T-helper 22 cell (primary cell): ENCODE results near the gene TMPRSS15.

Experiments
- DNase-seq: peaks from one replicate; pipeline ENCODE4 v3.0.0-alpha.2; 2020; ENCODE audit warnings: low read depth

Gene TMPRSS15

GRCh38 chr21:18244671-18245463 lies 158.7 kb downstream of the TMPRSS15 start, which contains the start of gene CHODL:
Gene CHODL (plus strand): TSS chr21:18244833. CDS start chr21:18245224, 391 bp downstream.
- DNase-seq = no peak

DNA sequence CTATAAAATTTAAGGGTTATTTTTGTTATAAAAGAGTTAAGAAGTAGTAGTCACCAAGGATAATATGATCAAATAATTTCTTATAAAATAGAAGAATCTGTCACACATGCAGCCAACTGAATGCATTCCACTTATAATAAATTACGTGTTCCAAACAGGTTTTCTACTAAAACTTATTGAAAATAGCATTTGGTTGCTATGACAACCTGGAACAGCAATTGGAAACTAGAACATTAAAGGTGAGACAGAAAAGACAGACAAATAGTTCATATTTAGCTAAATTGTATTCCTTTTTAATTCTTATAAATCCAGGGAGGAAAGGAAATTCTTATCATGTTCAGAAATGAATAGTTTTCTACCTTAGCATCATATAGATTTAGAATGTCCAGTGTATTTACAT lies 168.0 kb downstream of the TMPRSS15 start:
- no peak for DNase-seq

- DNase-seq = no peak
These were observed 175.4 kb downstream of the TMPRSS15 start for GRCh38 chr21:18228060-18228739.

- no peak for DNase-seq
These were observed 181.2 kb downstream of the TMPRSS15 start for GRCh38 chr21:18222346-18222745.

DNA sequence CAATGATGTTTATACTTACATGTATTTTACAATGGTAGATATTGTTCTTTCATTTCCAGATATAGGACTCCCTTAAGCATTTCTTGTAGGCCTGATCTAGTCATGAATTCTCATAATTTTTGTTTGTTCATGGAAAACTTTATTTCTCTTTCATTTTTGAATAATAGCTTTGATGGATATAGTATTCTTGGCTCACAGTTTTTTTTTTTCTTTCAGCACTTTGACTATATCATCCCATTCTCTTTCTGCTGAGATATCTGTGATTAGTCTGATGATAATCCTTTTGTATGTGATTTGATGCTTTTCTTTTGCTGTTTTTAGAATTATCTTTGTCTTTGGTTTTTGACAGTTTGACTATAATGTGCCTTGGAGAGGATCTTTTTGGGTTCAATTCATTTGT lies 183.1 kb downstream of the TMPRSS15 start:
- no peak for DNase-seq
